Common myeloid progenitor, CD34-positive (primary cell): Measurements from ENCODE around the gene NIPAL4.

Source experiments
- CTCF ChIA-PET: fragments of 350-600 bp; sonication (Branson Sonifier 250); formaldehyde crosslinking; loops from one replicate; lab custom pipeline; 2021; ENCODE audit warnings: antibody characterized with exemption; lab: Charles Lee
- POLR2A ChIA-PET: fragments of 350-600 bp; sonication (Branson Sonifier 250); formaldehyde crosslinking; loops from one replicate; lab custom pipeline; 2021; ENCODE audit warnings: antibody characterized with exemption; lab: Charles Lee
- DNase-seq, 3 donors: peaks; one replicate each; pipeline versions ENCODE4 v3.0.0 to v3.0.0-alpha.2; 2013
- H3K27ac ChIP-seq, 2 experiments: 1 replicate in 1 of 2; 2 replicates in 1 of 2; pipeline ENCODE4 v1.7.0; 2013; ENCODE audit warnings: inconsistent platforms in 2 of 2, low read length in 2 of 2, mild to moderate bottlenecking in 2 of 2, low read depth in 1 of 2, moderate library complexity in 1 of 2; ENCODE audit not compliant: severe bottlenecking in 2 of 2, insufficient read depth in 1 of 2, poor library complexity in 1 of 2
- H3K27me3 ChIP-seq, 5 experiments: replicated peaks in 2 of 5; 1 replicate in 3 of 5; 2 replicates in 2 of 5; pipeline versions ENCODE4 v1.6.1 to v1.7.0; 2013; ENCODE audit warnings: low read length in 4 of 5, mild to moderate bottlenecking in 2 of 5, moderate library complexity in 2 of 5, inconsistent platforms in 1 of 5; ENCODE audit not compliant: insufficient read depth in 5 of 5, control insufficient read depth in 4 of 5
- H3K36me3 ChIP-seq, 4 experiments: 1 replicate in 2 of 4; 2 replicates in 2 of 4; pipeline versions ENCODE4 v1.6.1 to v1.7.0; 2013; ENCODE audit warnings: low read length in 3 of 4, control low read depth in 1 of 4, mild to moderate bottlenecking in 1 of 4; ENCODE audit not compliant: control insufficient read depth in 4 of 4, insufficient read depth in 4 of 4
- H3K4me1 ChIP-seq, 4 experiments: 1 replicate in 3 of 4; 2 replicates in 1 of 4; pipeline versions ENCODE4 v1.6.1 to v1.7.1; 2013; ENCODE audit warnings: low read length in 3 of 4, mild to moderate bottlenecking in 3 of 4, control low read depth in 1 of 4, inconsistent platforms in 1 of 4, moderate library complexity in 1 of 4; ENCODE audit not compliant: control insufficient read depth in 4 of 4, insufficient read depth in 4 of 4; ENCODE audit errors: control extremely low read depth in 1 of 4
- H3K4me3 ChIP-seq, 7 experiments: 1 replicate in 4 of 7; 2 replicates in 3 of 7; pipeline versions ENCODE4 v1.5.1 to v1.7.0; 2013; ENCODE audit warnings: mild to moderate bottlenecking in 7 of 7, low read length in 6 of 7, moderate library complexity in 6 of 7, inconsistent platforms in 2 of 7, low read depth in 2 of 7, control low read depth in 1 of 7; ENCODE audit not compliant: insufficient read depth in 4 of 7, control insufficient read depth in 1 of 7; ENCODE audit errors: extremely low read depth in 1 of 7
- H3K9me3 ChIP-seq, 5 experiments: 1 replicate in 4 of 5; 2 replicates in 1 of 5; pipeline versions ENCODE4 v1.6.1 to v1.7.1; 2013; ENCODE audit warnings: low read length in 4 of 5, mild to moderate bottlenecking in 2 of 5, inconsistent platforms in 1 of 5, low read depth in 1 of 5, moderate library complexity in 1 of 5; ENCODE audit not compliant: control insufficient read depth in 4 of 5, insufficient read depth in 2 of 5; ENCODE audit errors: control extremely low read depth in 1 of 5
- WGBS: methylation state at CpG from one replicate; pipeline ENCODE4 v1.1.5; 2013; ENCODE audit not compliant: insufficient coverage; 5-methylcytosine and 5-hydroxymethylcytosine counted together

NIPAL4 gene

DNA sequence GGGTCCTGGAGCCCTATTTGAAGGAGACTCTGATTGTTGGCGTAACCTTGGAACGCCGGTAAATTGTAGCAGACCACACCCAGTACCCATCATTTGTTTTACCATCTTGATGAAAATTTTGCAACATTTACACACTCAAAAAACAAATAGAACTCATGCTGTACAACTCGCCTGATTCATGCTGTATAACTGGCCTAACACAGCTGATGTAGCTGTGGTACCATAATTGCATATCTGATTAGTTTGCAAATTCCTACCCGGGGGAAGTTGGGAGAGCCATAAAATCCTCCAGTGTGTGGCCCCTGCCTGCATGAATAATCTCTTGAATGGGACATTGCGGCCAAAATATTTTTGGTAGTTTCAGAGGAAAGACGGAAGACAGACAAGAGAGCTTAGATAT, 9.7 kb downstream of the NIPAL4 start:
- no peaks in the 10 kb centered on the region for H3K36me3 ChIP-seq
- POLR2A ChIA-PET, result interaction anchor here (0.6 kb wide), 1 partner anchor 44 kb away, joined by 3 read pairs; no protein-coding TSS in a partner anchor

GRCh38 chr5:157470631-157471030, 10.6 kb downstream of the NIPAL4 start:
- H3K36me3 ChIP-seq, result no peaks in the 10 kb centered on the region
- no peak overlapping the region for H3K27ac ChIP-seq
- H3K9me3 ChIP-seq, result no peaks in the 10 kb centered on the region
- ChIA-PET POLR2A (no interaction called here), CTCF (interaction anchor here (1.6 to 2.9 kb wide), 5 partner anchors 10 to 143 kb away, joined by 4 to 13 read pairs (median 8); no protein-coding TSS in a partner anchor)
- no peak for DNase-seq
- H3K4me3 ChIP-seq, result no peak overlapping the region
- 80% methylated on average over 1 of the region's 1 CpG for WGBS
- H3K4me1 ChIP-seq, result peaks cover 0 to 5% (median 0%) of the 10 kb centered on the region in 4 experiments
- peaks cover 0 to 2% (median 0%) of the 10 kb centered on the region in 5 experiments for H3K27me3 ChIP-seq

More for the DNA sequence above, 9.7 kb downstream of the NIPAL4 start:
- no peak overlapping the region for H3K27ac ChIP-seq
- CTCF ChIA-PET, result interaction anchor here (0.9 to 3.6 kb wide), 6 partner anchors 11 to 142 kb away, joined by 3 to 12 read pairs (median 4); no protein-coding TSS in a partner anchor
- no peak overlapping the region for H3K4me3 ChIP-seq
- peaks cover 0 to 5% (median 0%) of the 10 kb centered on the region in 4 experiments for H3K4me1 ChIP-seq
- H3K27me3 ChIP-seq, result peaks cover 0 to 2% (median 0%) of the 10 kb centered on the region in 5 experiments
- no peak for DNase-seq
- no peaks in the 10 kb centered on the region for H3K9me3 ChIP-seq
- WGBS, result 96% methylated on average over 4 of the region's 7 CpGs

GRCh38 chr5:157471709-157472108, 11.7 kb downstream of the NIPAL4 start:
- POLR2A ChIA-PET, result no interaction called here

DNA sequence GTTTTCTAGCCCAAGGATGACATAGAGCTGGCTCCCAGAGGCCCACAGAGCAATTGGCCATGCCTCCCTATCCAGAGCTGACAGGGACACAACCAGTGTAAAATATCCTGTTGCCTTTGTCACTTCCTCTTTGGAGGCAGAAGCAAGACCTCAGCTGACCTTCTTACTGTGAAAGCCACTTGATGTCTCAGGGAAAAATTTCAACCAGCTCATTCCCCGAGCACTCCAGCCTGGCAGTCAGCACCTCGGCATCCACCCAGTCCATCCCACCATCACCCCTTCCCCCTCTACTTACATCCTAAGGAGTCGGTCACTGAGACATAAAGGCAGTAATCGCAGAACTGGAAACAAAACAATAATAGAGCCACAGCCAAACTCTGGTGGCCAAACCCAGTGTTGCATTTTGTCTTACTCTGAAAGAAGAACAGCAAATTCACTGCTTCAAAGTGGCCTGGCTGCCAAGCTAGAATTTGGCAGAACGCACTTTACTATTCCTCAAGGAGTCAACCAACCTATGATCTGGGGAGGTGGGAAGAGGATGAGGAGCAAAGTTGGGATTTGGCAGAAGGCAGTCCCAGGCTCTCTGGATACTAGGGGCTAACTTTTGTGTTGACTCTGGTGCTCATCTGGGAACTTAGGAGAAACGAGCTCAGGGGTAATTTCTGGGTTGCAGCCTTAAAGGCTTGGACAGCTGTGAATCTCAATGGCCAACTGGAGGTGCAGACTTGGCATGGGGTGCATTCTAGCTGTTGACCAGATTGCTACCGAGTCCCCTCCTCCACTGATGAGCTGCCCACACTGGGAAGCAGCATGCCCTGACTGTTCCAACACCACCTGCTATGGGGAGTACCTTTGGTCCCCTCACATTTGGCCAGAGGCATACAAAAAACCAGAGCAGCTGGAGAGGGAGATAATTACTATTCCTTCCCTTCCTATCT, 13.6 kb downstream of the NIPAL4 start:
- CTCF ChIA-PET, result interaction anchor here (1.4 to 9.0 kb wide), 7 partner anchors 9 to 146 kb away, joined by 3 to 68 read pairs (median 5); a partner anchor contains a TSS
- DNase-seq, result peak in 2 of 3 donors; percentile 38 to 59
- no peak overlapping the region for H3K27ac ChIP-seq
- WGBS, result 79% methylated on average over 4 of the region's 7 CpGs
- H3K36me3 ChIP-seq, result no peaks in the 10 kb centered on the region
- POLR2A ChIA-PET, result no interaction called here
- no peaks in the 10 kb centered on the region for H3K9me3 ChIP-seq
- peaks cover 0 to 5% (median 0%) of the 10 kb centered on the region in 4 experiments for H3K4me1 ChIP-seq
- peaks cover 0 to 2% (median 0%) of the 10 kb centered on the region in 5 experiments for H3K27me3 ChIP-seq
- H3K4me3 ChIP-seq, result no peak overlapping the region

More at GRCh38 chr5:157471709-157472108, 11.7 kb downstream of the NIPAL4 start:
- H3K36me3 ChIP-seq, result no peaks in the 10 kb centered on the region
- peaks cover 0 to 2% (median 0%) of the 10 kb centered on the region in 5 experiments for H3K27me3 ChIP-seq
- peak in 1 of 3 donors; percentile 25 for DNase-seq
- H3K4me3 ChIP-seq, result no peak overlapping the region
- no peak overlapping the region for H3K27ac ChIP-seq
- peaks cover 0 to 5% (median 0%) of the 10 kb centered on the region in 4 experiments for H3K4me1 ChIP-seq
- WGBS, result 80% methylated on average over 1 of the region's 1 CpG
- CTCF ChIA-PET, result interaction anchor here (0.8 to 2.9 kb wide), 6 partner anchors 9 to 144 kb away, joined by 3 to 13 read pairs (median 6); no protein-coding TSS in a partner anchor
- H3K9me3 ChIP-seq, result no peaks in the 10 kb centered on the region

GRCh38 chr5:157475432-157475831, 15.4 kb downstream of the NIPAL4 start:
- POLR2A ChIA-PET, result no interaction called here

GRCh38 chr5:157476702-157477408, 16.8 kb downstream of the NIPAL4 start:
- peak; percentile 48 to 72 (median 72) for DNase-seq
- H3K27ac ChIP-seq, result no peak overlapping the region
- H3K9me3 ChIP-seq, result no peaks in the 10 kb centered on the region
- H3K36me3 ChIP-seq, result no peaks in the 10 kb centered on the region
- ChIA-PET POLR2A (no interaction called here), CTCF (interaction anchor here (0.6 to 9.0 kb wide), 14 partner anchors 8 to 148 kb away, joined by 3 to 68 read pairs (median 4); a partner anchor contains a TSS)
- WGBS, result 69% methylated on average over 6 of the region's 7 CpGs
- no peaks in the 10 kb centered on the region for H3K27me3 ChIP-seq
- H3K4me1 ChIP-seq, result peaks cover 0 to 5% (median 0%) of the 10 kb centered on the region in 4 experiments
- H3K4me3 ChIP-seq, result no peak overlapping the region

More at GRCh38 chr5:157475432-157475831, 15.4 kb downstream of the NIPAL4 start:
- no peak for DNase-seq
- Histone ChIP-seq H3K36me3 (no peaks in the 10 kb centered on the region), H3K4me3 (no peak overlapping the region), H3K9me3 (no peaks in the 10 kb centered on the region), H3K27me3 (no peaks in the 10 kb centered on the region), H3K4me1 (peaks cover 0 to 5% (median 0%) of the 10 kb centered on the region in 4 experiments), H3K27ac (no peak overlapping the region)
- CTCF ChIA-PET, result interaction anchor here (0.7 to 9.0 kb wide), 3 partner anchors 133 to 237 kb away, joined by 3 to 68 read pairs (median 5); a partner anchor contains a TSS
- WGBS, result 83% methylated on average over 2 of the region's 3 CpGs
